Calu3 (cell line): ENCODE data around the gene OBSCN. TPM values are rescaled to one million over a fixed set of nuclear protein-coding genes. Genes with fewer than 3 reads are reported as not detected.
"Not testable (repeated sequence)": the region's sequence is repeated elsewhere in the genome, so short reads cannot be mapped to it uniquely, and the experiment has no call there.

Source experiments
- BruUV-seq: library from RNA; stranded (reverse); fragments of 400-500 nt; replicated peaks from 2 replicates; lab custom pipeline; 2021; lab: Mats Ljungman, UMichigan
- CTCF ChIA-PET: fragments of 300-600 bp; sonication (Branson Sonifier 250); formaldehyde crosslinking; loops from one replicate; lab custom pipeline; 2022; ENCODE audit warnings: antibody characterized with exemption; lab: Charles Lee
- DNase-seq: peaks from one replicate; pipeline ENCODE4 v3.0.0; 2022
- H3K27ac Mint-ChIP-seq: one replicate; pipeline ENCODE4 v1.8.0; 2022; ENCODE audit warnings: mixed read lengths; ENCODE audit not compliant: unreplicated experiment
- H3K27me3 Mint-ChIP-seq: one replicate; pipeline ENCODE4 v1.8.0; 2022; ENCODE audit warnings: mixed read lengths; ENCODE audit not compliant: unreplicated experiment
- H3K36me3 Mint-ChIP-seq: one replicate; pipeline ENCODE4 v1.8.0; 2022; ENCODE audit warnings: mild to moderate bottlenecking, moderate library complexity, mixed read lengths; ENCODE audit not compliant: insufficient read depth, unreplicated experiment
- H3K4me1 Mint-ChIP-seq: one replicate; pipeline ENCODE4 v1.8.0; 2022; ENCODE audit warnings: mild to moderate bottlenecking, low read depth, mixed read lengths; ENCODE audit not compliant: unreplicated experiment
- H3K4me3 Mint-ChIP-seq: one replicate; pipeline ENCODE4 v1.8.0; 2022; ENCODE audit warnings: mild to moderate bottlenecking, low read depth, moderate library complexity, mixed read lengths; ENCODE audit not compliant: unreplicated experiment
- H3K9me3 Mint-ChIP-seq: one replicate; pipeline ENCODE4 v1.8.0; 2022; ENCODE audit warnings: low read depth, mixed read lengths; ENCODE audit not compliant: unreplicated experiment
- CTCF ChIP-seq: fragments of 200-600 bp; IDR thresholded peaks from one replicate; pipeline ENCODE4 v1.8.0; 2022; ENCODE audit warnings: antibody characterized with exemption; ENCODE audit not compliant: unreplicated experiment
- intact Hi-C: fragments of 100-400 bp; cut with micrococcal nuclease; formaldehyde crosslinking; loops from one replicate; pipeline ENCODE4 v1.10.0; 2022; ENCODE audit not compliant: unreplicated experiment
- total RNA-seq: library from RNA; stranded (reverse); gene quantifications from 2 replicates; pipeline ENCODE4 v1.2.3, GENCODE V29; 2022

Gene OBSCN
- total RNA-seq, 1 experiment from 2014 or later, result 19.5 TPM

- Mint-ChIP-seq H3K4me3 (no peak overlapping the region), H3K4me1 (no peaks in the 10 kb centered on the region), H3K9me3 (no peaks in the 10 kb centered on the region), H3K36me3 (no peaks in the 10 kb centered on the region), H3K27ac (no peak overlapping the region), H3K27me3 (no peaks in the 10 kb centered on the region)
- intact Hi-C loops, result no loop called here
- CTCF ChIA-PET, result no interaction called here
- BruUV-seq, result no TSS peak
- TF ChIP-seq CTCF, result no peak
- no peak for DNase-seq
Measured at GRCh38 chr1:228185641-228185965, 22.2 kb upstream of the OBSCN start.

GRCh38 chr1:228188249-228188648, 19.6 kb upstream of the OBSCN start:
- H3K36me3 Mint-ChIP-seq, H3K27ac Mint-ChIP-seq, H3K4me3 Mint-ChIP-seq, intact Hi-C loops, H3K4me1 Mint-ChIP-seq, DNase-seq, BruUV-seq, CTCF ChIA-PET, H3K9me3 Mint-ChIP-seq, H3K27me3 Mint-ChIP-seq: not testable (repeated sequence)

GRCh38 chr1:228190182-228190581, 17.7 kb upstream of the OBSCN start:
- no peak for DNase-seq
- Mint-ChIP-seq H3K27ac (no peak overlapping the region), H3K36me3 (no peaks in the 10 kb centered on the region), H3K9me3 (no peaks in the 10 kb centered on the region), H3K4me3 (no peak overlapping the region), H3K4me1 (no peaks in the 10 kb centered on the region), H3K27me3 (no peaks in the 10 kb centered on the region)
- intact Hi-C loops, result no loop called here
- no TSS peak for BruUV-seq
- CTCF ChIA-PET, result no interaction called here
- TF ChIP-seq CTCF, result no peak

GRCh38 chr1:228190778-228191177, 17.1 kb upstream of the OBSCN start:
- intact Hi-C loops, result loop anchor here (1.0 kb wide), 1 partner anchor 59 kb away; no protein-coding TSS in a partner anchor
- CTCF ChIA-PET, result no interaction called here
- no peak overlapping the region for H3K4me3 Mint-ChIP-seq
- no peak overlapping the region for H3K27ac Mint-ChIP-seq
- no peak for DNase-seq
- no TSS peak for BruUV-seq
- TF ChIP-seq CTCF, result no peak
- no peaks in the 10 kb centered on the region for H3K4me1 Mint-ChIP-seq
- no peaks in the 10 kb centered on the region for H3K36me3 Mint-ChIP-seq
- H3K27me3 Mint-ChIP-seq, result no peaks in the 10 kb centered on the region
- H3K9me3 Mint-ChIP-seq, result no peaks in the 10 kb centered on the region

- H3K9me3 Mint-ChIP-seq, result peaks cover 8% of the 10 kb centered on the region
- DNase-seq, result no peak
Measured at GRCh38 chr1:228194436-228194835, 13.4 kb upstream of the OBSCN start.

More at GRCh38 chr1:228194436-228194835, 13.4 kb upstream of the OBSCN start:
- no peaks in the 10 kb centered on the region for H3K4me1 Mint-ChIP-seq
- no peaks in the 10 kb centered on the region for H3K36me3 Mint-ChIP-seq
- H3K27me3 Mint-ChIP-seq, result peaks cover 15% of the 10 kb centered on the region
- no peak for TF ChIP-seq CTCF
- no peak overlapping the region for H3K4me3 Mint-ChIP-seq
- CTCF ChIA-PET, result no interaction called here
- intact Hi-C loops, result no loop called here
- no peak overlapping the region for H3K27ac Mint-ChIP-seq
- BruUV-seq, result no TSS peak
